Natural killer cell (primary cell): ENCODE data around the gene AVPR1B. TPM values are rescaled to one million over a fixed set of nuclear protein-coding genes. Genes with fewer than 3 reads are reported as not detected.

Source experiments
- ATAC-seq, 3 donors: fragments of 150-1000 bp in 2 of 3; fragments of 200-7000 bp in 1 of 3; cut with Tn5 transposase; 1 replicate in 1 of 3; 2 replicates in 2 of 3; pipeline ENCODE4 v1.10.0; 2021; ENCODE audit warnings: mild to moderate bottlenecking in 2 of 3, moderate library complexity in 2 of 3
- DNase-seq, 2 donors: peaks; one replicate each; pipeline versions ENCODE4 v3.0.0 to v3.0.0-alpha.2; 2013 to 2021; ENCODE audit warnings: mixed read lengths in 1 of 2
- H3K27ac ChIP-seq: one replicate; pipeline ENCODE4 v1.5.1; 2013; ENCODE audit warnings: mild to moderate bottlenecking, low read length
- H3K27me3 ChIP-seq: one replicate; pipeline ENCODE4 v1.6.1; 2013; ENCODE audit warnings: low read length; ENCODE audit not compliant: control insufficient read depth, insufficient read depth
- H3K36me3 ChIP-seq: one replicate; pipeline ENCODE4 v1.6.1; 2013; ENCODE audit warnings: low read length; ENCODE audit not compliant: control insufficient read depth, insufficient read depth
- H3K4me1 ChIP-seq: one replicate; pipeline ENCODE4 v1.6.1; 2013; ENCODE audit warnings: low read length; ENCODE audit not compliant: control insufficient read depth, insufficient read depth
- H3K4me3 ChIP-seq: one replicate; pipeline ENCODE4 v1.5.1; 2013; ENCODE audit warnings: low read length
- H3K9me3 ChIP-seq: one replicate; pipeline ENCODE4 v1.6.1; 2013; ENCODE audit warnings: low read length; ENCODE audit not compliant: control insufficient read depth, insufficient read depth
- H3K27ac Mint-ChIP-seq, 2 donors: one replicate each; pipeline ENCODE4 v1.8.0; 2022; ENCODE audit warnings: mild to moderate bottlenecking in 2 of 2, mixed read lengths in 2 of 2, moderate library complexity in 1 of 2
- H3K27me3 Mint-ChIP-seq, 2 donors: one replicate each; pipeline ENCODE4 v1.8.0; 2022; ENCODE audit warnings: low read depth in 2 of 2, mixed read lengths in 2 of 2
- H3K36me3 Mint-ChIP-seq: one replicate; pipeline ENCODE4 v1.8.0; 2022; ENCODE audit warnings: mixed read lengths
- H3K4me1 Mint-ChIP-seq, 2 donors: one replicate each; pipeline ENCODE4 v1.8.0; 2022; ENCODE audit warnings: mixed read lengths in 2 of 2
- H3K4me3 Mint-ChIP-seq: one replicate; pipeline ENCODE4 v1.8.0; 2022; ENCODE audit warnings: mild to moderate bottlenecking, moderate library complexity, mixed read lengths
- H3K9me3 Mint-ChIP-seq, 2 donors: one replicate each; pipeline ENCODE4 v1.8.0; 2022; ENCODE audit warnings: mixed read lengths in 2 of 2
- WGBS: methylation state at CpG from one replicate; pipeline ENCODE4 v1.1.7; 2013; ENCODE audit warnings: missing lambda C conversion rate; ENCODE audit not compliant: insufficient coverage; 5-methylcytosine and 5-hydroxymethylcytosine counted together
- intact Hi-C: fragments of 100-400 bp; cut with micrococcal nuclease; formaldehyde crosslinking; loops from one replicate; pipeline ENCODE4 v1.14.2; 2022
- total RNA-seq, 4 donors: library from RNA; stranded (reverse); fragments of 120-200 nt in 1 of 4; gene quantifications; one replicate each; pipeline versions ENCODE4 v1.2.3 to v1.2.4, GENCODE V29; 2013 to 2022
- TF ChIP-seq, protein P1 (sequence below): fragments of 200-600 bp; IDR thresholded peaks from one replicate; pipeline ENCODE4 v1.8.0; 2022; ENCODE audit warnings: antibody characterized with exemption

The AVPR1B gene
- total RNA-seq, 3 donors from 2014 or later (not counting 1 experiment from before 2014, with no cell fraction given) = not detected

DNA sequence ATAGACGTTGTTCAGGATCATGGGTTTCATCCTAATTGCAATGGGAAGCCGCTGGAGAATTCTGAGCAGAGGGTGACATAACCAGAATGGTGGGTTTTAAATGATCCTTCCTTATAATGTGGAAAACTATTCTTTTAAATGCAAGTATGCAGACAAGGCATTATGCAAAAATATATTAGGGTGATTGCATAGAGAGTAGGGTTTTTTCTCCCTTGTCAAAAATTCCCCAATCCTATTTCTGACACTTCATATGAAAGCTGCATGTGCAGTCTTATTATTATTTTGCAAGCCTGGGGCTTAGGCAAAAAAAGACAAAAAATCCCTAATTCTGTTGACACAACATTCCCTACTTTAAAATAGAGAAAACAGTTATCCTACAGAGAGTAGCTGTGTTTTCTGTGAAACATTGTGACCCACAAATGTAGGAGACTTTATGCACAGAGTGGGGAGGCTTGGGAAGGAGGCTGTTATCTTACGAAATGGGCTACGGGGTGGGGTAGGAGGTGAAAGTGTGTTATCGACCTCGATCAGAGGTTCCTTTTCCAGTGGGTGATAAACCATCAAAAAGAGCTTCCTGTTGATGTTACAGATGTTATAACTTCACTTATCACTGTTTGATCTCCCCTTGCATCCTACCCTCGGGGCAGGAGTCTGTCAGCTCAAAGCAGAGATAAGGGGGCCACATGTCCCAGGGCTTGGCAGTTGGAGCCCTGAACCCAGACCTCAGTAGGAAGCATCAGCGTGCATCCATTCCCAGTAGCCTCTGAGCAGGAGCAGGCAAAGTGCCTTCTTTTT is 37.0 kb downstream of the AVPR1B start:
- Mint-ChIP-seq H3K27ac (no peak overlapping the region), H3K4me1 (peaks cover 8 to 12% of the 10 kb centered on the region in 2 donors), H3K27me3 (peaks cover under 1 to 7% of the 10 kb centered on the region in 2 donors), H3K9me3 (no peaks in the 10 kb centered on the region), H3K36me3 (no peaks in the 10 kb centered on the region), H3K4me3 (no peak overlapping the region)
- no peak for DNase-seq
- peak in 1 of 3 donors; percentile 41 for ATAC-seq
- Histone ChIP-seq H3K9me3 (no peaks in the 10 kb centered on the region), H3K27me3 (no peaks in the 10 kb centered on the region), H3K4me3 (no peak overlapping the region), H3K27ac (no peak overlapping the region), H3K36me3 (no peaks in the 10 kb centered on the region), H3K4me1 (peaks cover 4% of the 10 kb centered on the region)
- TF ChIP-seq, protein P1, sequence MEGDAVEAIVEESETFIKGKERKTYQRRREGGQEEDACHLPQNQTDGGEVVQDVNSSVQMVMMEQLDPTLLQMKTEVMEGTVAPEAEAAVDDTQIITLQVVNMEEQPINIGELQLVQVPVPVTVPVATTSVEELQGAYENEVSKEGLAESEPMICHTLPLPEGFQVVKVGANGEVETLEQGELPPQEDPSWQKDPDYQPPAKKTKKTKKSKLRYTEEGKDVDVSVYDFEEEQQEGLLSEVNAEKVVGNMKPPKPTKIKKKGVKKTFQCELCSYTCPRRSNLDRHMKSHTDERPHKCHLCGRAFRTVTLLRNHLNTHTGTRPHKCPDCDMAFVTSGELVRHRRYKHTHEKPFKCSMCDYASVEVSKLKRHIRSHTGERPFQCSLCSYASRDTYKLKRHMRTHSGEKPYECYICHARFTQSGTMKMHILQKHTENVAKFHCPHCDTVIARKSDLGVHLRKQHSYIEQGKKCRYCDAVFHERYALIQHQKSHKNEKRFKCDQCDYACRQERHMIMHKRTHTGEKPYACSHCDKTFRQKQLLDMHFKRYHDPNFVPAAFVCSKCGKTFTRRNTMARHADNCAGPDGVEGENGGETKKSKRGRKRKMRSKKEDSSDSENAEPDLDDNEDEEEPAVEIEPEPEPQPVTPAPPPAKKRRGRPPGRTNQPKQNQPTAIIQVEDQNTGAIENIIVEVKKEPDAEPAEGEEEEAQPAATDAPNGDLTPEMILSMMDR = no peak
- 26% methylated on average over 8 of the region's 8 CpGs for WGBS
- intact Hi-C loops = no loop called here

DNA sequence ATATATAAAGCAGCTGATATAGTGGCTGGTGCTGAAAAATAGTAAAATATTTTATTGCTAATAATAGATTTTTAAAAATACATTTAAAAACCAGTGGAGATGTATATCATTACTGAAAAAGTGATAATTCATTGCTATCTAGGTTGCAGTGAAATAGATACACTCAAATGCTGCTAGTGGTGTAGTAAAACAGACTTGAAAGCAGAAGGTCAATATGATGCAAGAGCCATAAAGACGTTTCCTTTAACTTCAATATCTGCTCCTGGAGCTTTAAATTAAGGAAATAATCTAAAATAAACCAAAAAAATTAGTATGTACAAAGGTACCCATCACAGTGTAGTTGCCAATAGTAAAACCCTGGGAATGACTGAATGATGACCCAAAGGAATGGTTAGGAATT is 38.1 kb downstream of the AVPR1B start:
- ATAC-seq (no peak), DNase-seq (no peak)
- Mint-ChIP-seq H3K4me3 (no peak overlapping the region), H3K9me3 (no peaks in the 10 kb centered on the region), H3K27ac (no peak overlapping the region), H3K36me3 (no peaks in the 10 kb centered on the region), H3K4me1 (peaks cover 8 to 12% of the 10 kb centered on the region in 2 donors), H3K27me3 (peaks cover 4 to 16% of the 10 kb centered on the region in 2 donors)
- H3K4me1 ChIP-seq = peaks cover 4% of the 10 kb centered on the region
- H3K9me3 ChIP-seq = no peaks in the 10 kb centered on the region
- intact Hi-C loops = no loop called here
- no peak overlapping the region for H3K4me3 ChIP-seq
- H3K36me3 ChIP-seq = no peaks in the 10 kb centered on the region
- H3K27ac ChIP-seq = no peak overlapping the region
- H3K27me3 ChIP-seq = no peaks in the 10 kb centered on the region
- no CpG with 5 or more reads among the region's 1 CpG for WGBS
- TF ChIP-seq, protein P1 = no peak

DNA sequence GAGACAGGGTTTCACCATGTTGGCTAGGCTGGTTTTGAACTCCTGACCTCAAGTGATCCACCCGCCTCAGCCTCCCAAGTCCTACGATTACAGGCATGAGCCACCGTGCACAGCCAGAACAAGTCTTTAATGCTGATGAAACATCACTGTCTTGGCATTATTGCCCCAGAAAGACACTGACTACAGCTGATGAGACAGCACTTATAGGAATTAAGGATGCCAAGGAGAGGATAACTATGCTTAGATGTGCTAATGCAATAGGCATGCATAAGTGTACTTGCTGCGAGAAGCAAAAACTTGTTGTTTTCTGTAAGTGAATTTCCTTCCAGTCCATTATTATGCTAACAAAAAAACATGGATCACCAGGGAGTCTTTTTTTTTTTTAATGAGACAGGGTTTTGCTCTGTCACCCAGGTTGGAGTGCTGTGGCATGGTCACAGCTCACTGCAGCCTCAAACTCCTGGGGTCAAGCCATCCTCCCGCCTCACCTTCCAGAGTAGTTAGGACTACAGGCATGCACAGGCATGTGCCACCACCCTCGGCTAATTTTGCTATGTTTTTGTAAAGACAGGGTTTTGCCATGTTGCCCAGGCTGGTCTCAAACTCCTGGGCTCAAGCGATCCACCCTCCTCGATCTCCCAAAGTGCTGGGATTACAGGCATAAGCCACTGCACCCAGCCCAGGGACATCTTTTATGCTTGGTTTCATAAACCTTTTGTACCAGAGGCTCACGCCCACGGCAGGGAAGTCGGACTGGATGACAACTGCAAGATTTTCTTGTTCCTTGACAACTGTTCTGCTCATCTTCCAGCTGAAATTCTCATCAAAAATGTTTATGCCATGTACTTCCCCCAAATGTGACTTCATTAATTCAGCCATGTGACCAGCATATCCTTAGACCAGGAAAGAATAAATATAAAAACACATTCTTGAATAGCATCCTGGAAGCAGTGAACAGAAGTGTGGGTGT is 41.1 kb downstream of the AVPR1B start:
- TF ChIP-seq, protein P1 = no peak

More for the DNA sequence above, 41.1 kb downstream of the AVPR1B start:
- Histone ChIP-seq H3K27me3 (no peaks in the 10 kb centered on the region), H3K4me3 (no peak overlapping the region), H3K36me3 (no peaks in the 10 kb centered on the region), H3K4me1 (peaks cover 4% of the 10 kb centered on the region), H3K27ac (no peak overlapping the region), H3K9me3 (no peaks in the 10 kb centered on the region)
- intact Hi-C loops = no loop called here
- ATAC-seq = no peak
- no peak for DNase-seq
- H3K27ac Mint-ChIP-seq = no peak overlapping the region
- H3K27me3 Mint-ChIP-seq = peaks cover 9 to 19% of the 10 kb centered on the region in 2 donors
- 92% methylated on average over 11 of the region's 11 CpGs for WGBS
- H3K36me3 Mint-ChIP-seq = no peaks in the 10 kb centered on the region
- peaks cover 8 to 12% of the 10 kb centered on the region in 2 donors for H3K4me1 Mint-ChIP-seq
- no peaks in the 10 kb centered on the region for H3K9me3 Mint-ChIP-seq
- H3K4me3 Mint-ChIP-seq = no peak overlapping the region
